B cell (primary cell): Measurements from ENCODE around the gene GRID1. TPM values are rescaled to one million over a fixed set of nuclear protein-coding genes. Genes with fewer than 3 reads are reported as not detected.

Experiments used
- ATAC-seq: fragments of 200-7000 bp; cut with Tn5 transposase; one replicate; pipeline ENCODE4 v1.10.0; 2021; ENCODE audit warnings: low read depth, mild to moderate bottlenecking, moderate number of reproducible peaks, moderate library complexity
- CTCF ChIA-PET: fragments of 350-600 bp; sonication (Branson Sonifier 250); formaldehyde crosslinking; loops from one replicate; lab custom pipeline; 2021; ENCODE audit warnings: antibody characterized with exemption, inconsistent platforms; lab: Charles Lee
- POLR2A ChIA-PET: fragments of 350-600 bp; sonication (Branson Sonifier 250); formaldehyde crosslinking; loops from one replicate; lab custom pipeline; 2021; ENCODE audit warnings: antibody characterized with exemption; lab: Charles Lee
- DNase-seq: peaks from one replicate; pipeline ENCODE4 v3.0.0; 2013
- H2AFZ ChIP-seq: 2 replicates; pipeline ENCODE4 v1.6.1; 2012; ENCODE audit warnings: mild to moderate bottlenecking, low read depth, low read length; ENCODE audit not compliant: insufficient read depth, poor library complexity, severe bottlenecking
- H3K27ac ChIP-seq, 2 donors: 1 replicate in 1 of 2; 2 replicates in 1 of 2; pipeline ENCODE4 v1.5.1; 2012 to 2013; ENCODE audit warnings: low read length in 2 of 2, mild to moderate bottlenecking in 2 of 2, moderate library complexity in 1 of 2
- H3K27me3 ChIP-seq, 4 experiments: fragments of 200-600 bp in 1 of 4; sonication (generic) in 1 of 4; replicated peaks in 1 of 4; 1 replicate in 2 of 4; 2 replicates in 2 of 4; pipeline versions ENCODE4 v1.6.1 to v1.7.0; 2013 to 2016; ENCODE audit warnings: low read length in 3 of 4, mild to moderate bottlenecking in 2 of 4, mixed read lengths in 1 of 4, moderate library complexity in 1 of 4; ENCODE audit not compliant: insufficient read depth in 4 of 4, control insufficient read depth in 3 of 4; ENCODE audit errors: control extremely low read depth in 1 of 4
- H3K36me3 ChIP-seq, 2 experiments: replicated peaks in 1 of 2; 1 replicate in 1 of 2; 2 replicates in 1 of 2; pipeline versions ENCODE4 v1.6.1 to v1.7.1; 2013; ENCODE audit warnings: low read length in 1 of 2; ENCODE audit not compliant: insufficient read depth in 2 of 2, control insufficient read depth in 1 of 2; ENCODE audit errors: control extremely low read depth in 1 of 2, extremely low read depth in 1 of 2
- H3K4me1 ChIP-seq, 2 donors: fragments of 200-600 bp in 1 of 2; sonication (generic) in 1 of 2; 1 replicate in 1 of 2; 2 replicates in 1 of 2; pipeline versions ENCODE4 v1.5.1 to v1.6.1; 2013 to 2017; ENCODE audit warnings: low read length in 2 of 2; ENCODE audit not compliant: control insufficient read depth in 2 of 2, insufficient read depth in 2 of 2
- H3K4me2 ChIP-seq: replicated peaks from 2 replicates; pipeline ENCODE3; 2012; ENCODE audit warnings: mild to moderate bottlenecking, low read depth, low read length; ENCODE audit not compliant: poor library complexity, severe bottlenecking
- H3K4me3 ChIP-seq, 5 experiments: fragments of 200-600 bp in 1 of 5; sonication (generic) in 1 of 5; 1 replicate in 3 of 5; 2 replicates in 2 of 5; pipeline versions ENCODE4 v1.5.1 to v1.7.0; 2011 to 2016; ENCODE audit warnings: low read length in 4 of 5, mild to moderate bottlenecking in 4 of 5, low read depth in 2 of 5, control low read depth in 1 of 5, moderate library complexity in 1 of 5; ENCODE audit not compliant: insufficient read depth in 1 of 5; ENCODE audit errors: control extremely low read depth in 1 of 5, extremely low read depth in 1 of 5
- H3K79me2 ChIP-seq: fragments of 200-600 bp; sonication (generic); one replicate; pipeline ENCODE4 v1.6.0; 2016; ENCODE audit warnings: low read length; ENCODE audit not compliant: control insufficient read depth, insufficient read depth
- H3K9ac ChIP-seq: fragments of 200-600 bp; sonication (generic); 2 replicates; pipeline ENCODE4 v1.6.1; 2017; ENCODE audit warnings: mild to moderate bottlenecking, low read length, moderate library complexity
- H3K9me3 ChIP-seq, 3 donors: one replicate each; pipeline versions ENCODE4 v1.6.1 to v1.7.1; 2013; ENCODE audit warnings: low read length in 2 of 3; ENCODE audit not compliant: control insufficient read depth in 2 of 3, insufficient read depth in 1 of 3; ENCODE audit errors: control extremely low read depth in 1 of 3
- H4K20me1 ChIP-seq: 2 replicates; pipeline ENCODE4 v1.6.0; 2012; ENCODE audit warnings: mild to moderate bottlenecking, low read length; ENCODE audit not compliant: insufficient read depth, control insufficient read depth, poor library complexity, severe bottlenecking
- H3K27ac Mint-ChIP-seq: one replicate; pipeline ENCODE4 v1.8.0; 2021; ENCODE audit warnings: mixed read lengths
- H3K27me3 Mint-ChIP-seq: one replicate; pipeline ENCODE4 v1.8.0; 2021; ENCODE audit warnings: mixed read lengths
- H3K4me1 Mint-ChIP-seq: one replicate; pipeline ENCODE4 v1.8.0; 2021; ENCODE audit warnings: mixed read lengths
- H3K4me3 Mint-ChIP-seq: one replicate; pipeline ENCODE4 v1.8.0; 2021; ENCODE audit warnings: mixed read lengths
- H3K9me3 Mint-ChIP-seq: one replicate; pipeline ENCODE4 v1.8.0; 2022; ENCODE audit warnings: mixed read lengths; ENCODE audit not compliant: insufficient read depth
- EZH2 ChIP-seq: IDR thresholded peaks from 2 replicates; pipeline ENCODE4 v1.6.1; 2012; ENCODE audit warnings: borderline replicate concordance, low read depth, mild to moderate bottlenecking, moderate library complexity, low read length; ENCODE audit not compliant: insufficient read depth, poor library complexity, severe bottlenecking
- WGBS: methylation state at CpG from one replicate; pipeline ENCODE4 v1.1.5; 2013; ENCODE audit warnings: missing lambda C conversion rate; ENCODE audit not compliant: insufficient coverage; 5-methylcytosine and 5-hydroxymethylcytosine counted together
- intact Hi-C: fragments of 100-400 bp; cut with micrococcal nuclease; formaldehyde crosslinking; loops from one replicate; pipeline ENCODE4 v1.10.0; 2022
- polyA plus RNA-seq: library from polyadenylated mRNA; depleted of rRNA; stranded (reverse); fragments of >200 nt; gene quantifications from 2 replicates; pipeline ENCODE4 v1.2.3, GENCODE V29; 2012
- total RNA-seq, 2 donors: library from RNA; stranded (reverse); fragments of 120-200 nt in 1 of 2; gene quantifications; 1 replicate in 1 of 2; 2 replicates in 1 of 2; pipeline versions ENCODE4 v1.2.3 to v1.2.4, GENCODE V29; 2013 to 2022
- TF ChIP-seq, protein P1 (sequence below): fragments of 200-600 bp; IDR thresholded peaks from one replicate; pipeline ENCODE4 v1.8.0; 2022; ENCODE audit warnings: antibody characterized with exemption, mild to moderate bottlenecking

The GRID1 gene
- total and polyA plus RNA-seq, 2 donors (not counting 1 experiment from before 2014, with no cell fraction given) = not detected

- H3K36me3 ChIP-seq = no peaks in the 10 kb centered on the region
- POLR2A ChIA-PET = no interaction called here
- CTCF ChIA-PET = no interaction called here
- no peak for ATAC-seq
- no peak overlapping the region for H3K9ac ChIP-seq
- H3K27ac ChIP-seq = no peak overlapping the region
- H3K27me3 Mint-ChIP-seq = peaks cover 9% of the 10 kb centered on the region
- no peak overlapping the region for H3K4me3 Mint-ChIP-seq
- H3K9me3 Mint-ChIP-seq = no peaks in the 10 kb centered on the region
- H3K4me1 Mint-ChIP-seq = no peaks in the 10 kb centered on the region
- H4K20me1 ChIP-seq = no peaks in the 10 kb centered on the region
- no peak for DNase-seq
- no peak for TF ChIP-seq EZH2
- TF ChIP-seq, protein P1, sequence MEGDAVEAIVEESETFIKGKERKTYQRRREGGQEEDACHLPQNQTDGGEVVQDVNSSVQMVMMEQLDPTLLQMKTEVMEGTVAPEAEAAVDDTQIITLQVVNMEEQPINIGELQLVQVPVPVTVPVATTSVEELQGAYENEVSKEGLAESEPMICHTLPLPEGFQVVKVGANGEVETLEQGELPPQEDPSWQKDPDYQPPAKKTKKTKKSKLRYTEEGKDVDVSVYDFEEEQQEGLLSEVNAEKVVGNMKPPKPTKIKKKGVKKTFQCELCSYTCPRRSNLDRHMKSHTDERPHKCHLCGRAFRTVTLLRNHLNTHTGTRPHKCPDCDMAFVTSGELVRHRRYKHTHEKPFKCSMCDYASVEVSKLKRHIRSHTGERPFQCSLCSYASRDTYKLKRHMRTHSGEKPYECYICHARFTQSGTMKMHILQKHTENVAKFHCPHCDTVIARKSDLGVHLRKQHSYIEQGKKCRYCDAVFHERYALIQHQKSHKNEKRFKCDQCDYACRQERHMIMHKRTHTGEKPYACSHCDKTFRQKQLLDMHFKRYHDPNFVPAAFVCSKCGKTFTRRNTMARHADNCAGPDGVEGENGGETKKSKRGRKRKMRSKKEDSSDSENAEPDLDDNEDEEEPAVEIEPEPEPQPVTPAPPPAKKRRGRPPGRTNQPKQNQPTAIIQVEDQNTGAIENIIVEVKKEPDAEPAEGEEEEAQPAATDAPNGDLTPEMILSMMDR = no peak
- peaks cover 0 to 6% (median 0%) of the 10 kb centered on the region in 4 experiments for H3K27me3 ChIP-seq
- no peak overlapping the region for H2AFZ ChIP-seq
- H3K79me2 ChIP-seq = no peaks in the 10 kb centered on the region
- no peak overlapping the region for H3K4me2 ChIP-seq
- no peak overlapping the region for H3K27ac Mint-ChIP-seq
- H3K9me3 ChIP-seq = peaks cover 0 to 5% (median 0%) of the 10 kb centered on the region in 3 donors
- intact Hi-C loops = no loop called here
- no peaks in the 10 kb centered on the region for H3K4me1 ChIP-seq
- WGBS = 99% methylated on average over 7 of the region's 7 CpGs
- no peak overlapping the region for H3K4me3 ChIP-seq
These were observed 22.8 kb downstream of the GRID1 start for GRCh38 chr10:86343761-86344160.

DNA sequence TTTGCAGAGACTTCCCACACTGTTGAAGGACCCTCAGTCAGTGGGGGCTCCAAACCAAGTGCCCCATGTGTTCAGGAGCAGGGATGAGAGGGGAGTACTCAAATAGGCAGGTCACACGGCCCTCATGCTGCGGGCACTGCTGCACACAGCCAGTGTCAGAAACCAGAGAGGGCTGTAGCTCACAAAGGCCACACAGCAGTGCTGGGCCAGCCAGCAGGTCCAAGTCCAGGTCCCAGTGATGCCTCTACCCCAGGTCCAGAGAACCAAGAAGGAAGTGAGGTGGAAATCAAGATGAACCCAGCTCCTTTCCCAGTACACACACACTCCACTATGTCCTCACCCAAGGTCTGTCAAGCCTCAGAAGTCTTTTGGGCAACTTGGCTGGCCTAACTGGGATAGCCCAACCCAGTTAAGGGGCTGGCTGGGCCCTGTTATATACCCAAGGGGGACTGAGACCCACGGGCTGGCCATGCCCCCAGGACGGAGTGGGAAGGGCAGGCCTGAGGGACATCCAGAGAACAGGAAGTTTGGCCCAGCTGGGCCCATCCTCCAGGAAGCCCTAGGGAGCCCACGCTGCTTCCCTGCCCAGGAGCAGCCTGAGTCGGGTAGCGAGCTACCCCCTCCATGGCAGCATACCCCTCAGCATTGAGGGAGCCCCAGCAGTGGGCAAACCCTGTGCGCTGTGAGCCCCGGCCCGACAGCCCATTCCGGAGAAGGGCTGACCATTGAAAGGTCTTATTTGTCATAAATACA, 24.3 kb downstream of the GRID1 start:
- WGBS = 69% methylated on average over 8 of the region's 11 CpGs
- Histone ChIP-seq H2AFZ (no peak overlapping the region), H3K9ac (no peak overlapping the region), H3K79me2 (no peaks in the 10 kb centered on the region), H3K27me3 (peaks cover 0 to 3% (median 0%) of the 10 kb centered on the region in 4 experiments), H3K36me3 (no peaks in the 10 kb centered on the region), H3K9me3 (peaks cover 0 to 10% (median 0%) of the 10 kb centered on the region in 3 donors), H3K4me3 (no peak overlapping the region), H4K20me1 (no peaks in the 10 kb centered on the region), H3K4me2 (no peak overlapping the region), H3K27ac (no peak overlapping the region), H3K4me1 (no peaks in the 10 kb centered on the region)
- H3K27ac Mint-ChIP-seq = no peak overlapping the region
- TF ChIP-seq EZH2 = no peak
- H3K27me3 Mint-ChIP-seq = peaks cover 9% of the 10 kb centered on the region
- DNase-seq (no peak), ATAC-seq (no peak)
- POLR2A ChIA-PET = no interaction called here
- H3K4me1 Mint-ChIP-seq = no peaks in the 10 kb centered on the region
- CTCF ChIA-PET = no interaction called here
- H3K4me3 Mint-ChIP-seq = no peak overlapping the region
- H3K9me3 Mint-ChIP-seq = no peaks in the 10 kb centered on the region
- intact Hi-C loops = no loop called here
